NCI-H2196 treated with DMSO at 0.1 percent for 48 hours (cell line): ENCODE results near the gene OR8S1.
"Not testable (repeated sequence)": the region's sequence is repeated elsewhere in the genome, so short reads cannot be mapped to it uniquely, and the experiment has no call there.

Experiments
- DNase-seq: peaks from one replicate; lab custom pipeline; 2025; ENCODE audit not compliant: unreplicated experiment; lab: John Stamatoyannopoulos, UW

The OR8S1 gene

GRCh38 chr12:48525332-48525731 is at the start of gene OR8S1:
Gene OR8S1 (plus strand): TSS chr12:48525632. CDS start chr12:48525632, 0 bp downstream.
- DNase-seq = no peak

GRCh38 chr12:48482198-48482597 is 43.2 kb upstream of the OR8S1 start, which contains the start of gene C12orf54:
Gene C12orf54 (plus strand): TSS chr12:48482498. CDS start chr12:48483297, 799 bp downstream.
- no peak for DNase-seq

GRCh38 chr12:48482930-48483329 is 42.5 kb upstream of the OR8S1 start:
- DNase-seq = no peak

GRCh38 chr12:48486261-48486660 is 39.2 kb upstream of the OR8S1 start:
- DNase-seq = no peak

GRCh38 chr12:48486679-48487078 is 38.8 kb upstream of the OR8S1 start:
- DNase-seq = no peak

- no peak for DNase-seq
These were observed 36.4 kb upstream of the OR8S1 start for GRCh38 chr12:48489012-48489411.

GRCh38 chr12:48489456-48489855 is 36.0 kb upstream of the OR8S1 start:
- not testable (repeated sequence) for DNase-seq

- not testable (repeated sequence) for DNase-seq
These were observed 25.2 kb upstream of the OR8S1 start for GRCh38 chr12:48500281-48500680.

GRCh38 chr12:48506836-48507235 is 18.6 kb upstream of the OR8S1 start:
- DNase-seq = not testable (repeated sequence)

GRCh38 chr12:48508987-48509386 is 16.4 kb upstream of the OR8S1 start:
- DNase-seq = no peak

GRCh38 chr12:48510111-48510510 is 15.3 kb upstream of the OR8S1 start:
- no peak for DNase-seq

- no peak for DNase-seq
These were observed 12.6 kb upstream of the OR8S1 start for GRCh38 chr12:48512855-48513254.

GRCh38 chr12:48514728-48515127 is 10.7 kb upstream of the OR8S1 start:
- DNase-seq = no peak

GRCh38 chr12:48520381-48520780 is 5.1 kb upstream of the OR8S1 start:
- not testable (repeated sequence) for DNase-seq

GRCh38 chr12:48527891-48528670 is 2.6 kb downstream of the OR8S1 start:
- DNase-seq = no peak

- DNase-seq = no peak
These were observed 7.2 kb downstream of the OR8S1 start for GRCh38 chr12:48532601-48533000.

GRCh38 chr12:48536602-48537001 is 11.2 kb downstream of the OR8S1 start:
- no peak for DNase-seq

GRCh38 chr12:48542300-48542928 is 17.0 kb downstream of the OR8S1 start:
- no peak for DNase-seq

- no peak for DNase-seq
These were observed 20.5 kb downstream of the OR8S1 start for GRCh38 chr12:48545833-48546469.

GRCh38 chr12:48547012-48547411 is 21.6 kb downstream of the OR8S1 start:
- not testable (repeated sequence) for DNase-seq

GRCh38 chr12:48551636-48552035 is 26.2 kb downstream of the OR8S1 start:
- DNase-seq = not testable (repeated sequence)
